Middle frontal gyrus (tissue), 1 donor: ENCODE data around the gene PARD3.

Experiments
- DNase-seq: peaks from one replicate; pipeline ENCODE4 v3.0.0-alpha.2; 2015; ENCODE audit warnings: low spot score; ENCODE audit errors: extremely low spot score

PARD3 gene

DNA sequence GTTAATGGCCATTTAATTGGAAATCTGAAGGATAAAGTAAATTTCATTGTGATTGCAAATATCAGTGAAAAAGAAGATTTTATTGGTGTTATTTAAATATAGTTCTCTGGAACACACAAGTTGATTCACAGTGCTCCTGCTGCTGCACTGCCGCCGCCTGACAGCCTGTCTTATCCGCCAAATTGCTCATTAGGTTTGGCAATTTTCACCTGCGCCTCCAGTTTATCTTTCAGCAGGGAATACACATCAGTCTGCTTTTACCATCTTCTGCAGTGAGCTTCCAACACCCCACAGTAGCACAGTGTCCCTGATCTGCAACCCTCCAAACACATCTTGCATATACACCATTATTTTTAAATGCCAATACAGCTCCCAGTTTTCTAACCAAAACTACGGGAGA lies 308.3 kb downstream of the PARD3 start:
- no peak for DNase-seq

DNA sequence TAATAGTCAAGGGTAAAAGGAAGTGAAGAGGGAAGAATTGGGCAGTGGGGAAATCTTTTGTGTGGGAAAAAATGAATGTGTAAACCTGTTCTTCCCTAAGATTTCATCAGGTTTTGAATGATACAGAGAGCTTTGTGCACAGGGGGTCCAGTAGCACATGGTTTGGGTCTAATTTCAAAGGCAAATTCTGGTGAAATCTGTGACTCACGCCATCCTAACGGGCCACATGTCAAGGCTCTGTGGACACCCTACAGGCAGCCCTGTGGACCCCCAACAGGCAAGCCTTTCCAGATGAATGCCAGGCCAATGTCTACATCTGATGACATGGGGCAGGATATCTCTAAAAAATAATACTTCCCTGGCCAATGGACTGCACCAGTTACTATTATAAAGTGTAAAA lies 309.8 kb downstream of the PARD3 start:
- no peak for DNase-seq

GRCh38 chr10:34504534-34504933 lies 310.6 kb downstream of the PARD3 start:
- no peak for DNase-seq

GRCh38 chr10:34503704-34504103 lies 311.4 kb downstream of the PARD3 start:
- no peak for DNase-seq

DNA sequence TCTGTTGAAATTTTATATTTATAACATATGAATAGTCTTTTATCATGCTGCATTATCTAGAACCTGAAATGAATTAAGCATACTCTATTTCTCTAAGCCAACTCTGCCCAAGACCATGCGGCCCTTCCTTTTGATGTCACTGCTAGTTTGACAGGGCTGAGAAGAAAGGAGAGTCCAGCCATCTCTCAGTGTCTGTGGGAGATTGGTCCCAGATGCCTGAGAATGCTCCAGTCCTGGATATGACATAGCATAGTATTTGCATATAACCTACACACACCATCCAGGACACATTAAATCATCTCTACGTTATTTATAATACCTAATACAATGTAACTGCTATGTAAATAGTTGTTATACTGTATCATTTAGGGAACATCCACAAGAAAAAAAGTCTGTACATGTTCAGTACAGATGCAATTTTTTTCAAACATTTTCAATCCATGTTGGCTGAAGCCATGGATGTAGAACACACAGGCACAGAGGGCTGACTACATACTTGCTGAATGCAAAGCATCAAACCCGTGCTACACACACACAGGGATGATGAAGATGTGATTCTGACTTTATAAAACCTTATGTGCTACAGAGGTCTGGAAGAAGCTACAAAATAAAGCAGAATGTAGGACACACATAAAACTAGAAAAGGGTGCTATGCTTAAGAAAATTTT lies 315.4 kb downstream of the PARD3 start:
- no peak for DNase-seq

DNA sequence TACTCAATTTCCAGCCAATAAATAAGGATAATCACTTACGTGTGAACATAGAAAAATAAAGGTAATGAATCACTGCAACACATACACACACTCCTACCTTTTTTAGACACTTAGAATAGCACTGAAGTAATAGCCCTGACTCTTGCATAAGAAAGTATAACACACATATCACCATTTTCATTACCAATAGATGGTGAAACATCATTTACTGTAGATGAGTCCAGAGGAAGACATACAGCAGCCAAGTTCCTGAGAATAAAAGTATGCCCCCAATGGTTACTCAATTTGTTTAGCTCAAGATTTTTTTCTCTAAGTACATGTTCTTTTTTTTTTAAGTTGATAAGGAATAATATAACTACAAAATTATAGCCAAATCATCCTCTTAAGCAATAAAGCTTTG lies 316.3 kb downstream of the PARD3 start:
- no peak for DNase-seq

DNA sequence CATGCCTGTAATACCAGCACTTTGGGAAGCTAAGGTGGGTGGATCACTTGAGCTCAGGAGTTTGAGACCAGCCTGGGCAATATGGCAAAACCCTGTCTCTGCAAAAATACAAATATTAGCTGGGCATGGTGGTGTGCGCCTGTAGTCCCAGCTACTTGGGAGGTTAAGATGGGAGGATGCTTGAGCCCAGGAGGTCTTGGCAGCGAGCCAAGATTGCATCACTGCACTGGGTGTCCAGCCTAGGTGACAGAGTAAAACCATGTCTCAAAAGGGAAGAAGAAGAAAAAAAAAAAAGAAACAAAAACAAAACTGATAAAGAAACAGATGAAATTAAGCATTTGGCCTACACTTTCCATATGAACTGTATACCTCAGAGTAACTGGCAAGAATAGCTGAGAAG lies 319.2 kb downstream of the PARD3 start:
- no peak for DNase-seq

DNA sequence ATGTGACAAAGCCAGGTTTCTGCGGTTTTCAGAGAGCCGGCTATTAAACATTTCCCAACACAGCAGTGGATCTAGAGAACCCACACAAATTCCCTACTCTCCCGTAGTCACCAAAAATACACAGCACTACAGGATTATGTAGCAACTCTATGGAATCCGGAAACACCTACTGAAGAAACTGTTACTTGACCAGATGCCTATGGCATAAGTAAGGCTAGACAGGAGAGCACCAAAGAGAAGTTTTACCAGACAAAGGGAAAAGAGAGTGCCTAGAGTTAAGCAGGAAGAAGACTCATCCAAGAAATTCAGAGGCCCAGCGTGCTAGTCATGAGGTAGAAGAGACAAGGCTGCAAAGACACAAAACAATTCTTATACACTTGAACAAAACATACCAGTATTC lies 321.1 kb downstream of the PARD3 start:
- no peak for DNase-seq

DNA sequence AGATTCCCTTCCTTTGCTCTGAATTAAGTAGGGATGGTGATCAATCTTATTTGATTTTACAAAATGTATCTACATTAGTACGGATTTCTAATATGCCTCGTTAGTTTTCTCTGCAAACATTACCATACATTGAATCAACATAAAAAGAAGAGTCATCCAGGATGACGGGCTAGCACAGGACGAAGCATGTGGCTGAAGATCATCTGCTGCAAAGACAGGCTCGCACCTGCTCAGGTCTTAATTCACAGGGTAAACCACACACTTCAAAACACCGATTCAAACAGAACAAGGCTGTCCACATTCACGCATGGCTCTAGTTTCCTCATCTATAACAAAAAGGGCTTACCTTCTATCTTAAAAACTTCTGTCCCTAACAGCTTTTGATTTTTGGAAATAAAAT lies 323.0 kb downstream of the PARD3 start:
- DNase-seq = no peak

- DNase-seq = no peak
Measured at GRCh38 chr10:34491678-34492077, 323.4 kb downstream of the PARD3 start.

- no peak for DNase-seq
Measured at GRCh38 chr10:34489973-34490745, 324.9 kb downstream of the PARD3 start.

DNA sequence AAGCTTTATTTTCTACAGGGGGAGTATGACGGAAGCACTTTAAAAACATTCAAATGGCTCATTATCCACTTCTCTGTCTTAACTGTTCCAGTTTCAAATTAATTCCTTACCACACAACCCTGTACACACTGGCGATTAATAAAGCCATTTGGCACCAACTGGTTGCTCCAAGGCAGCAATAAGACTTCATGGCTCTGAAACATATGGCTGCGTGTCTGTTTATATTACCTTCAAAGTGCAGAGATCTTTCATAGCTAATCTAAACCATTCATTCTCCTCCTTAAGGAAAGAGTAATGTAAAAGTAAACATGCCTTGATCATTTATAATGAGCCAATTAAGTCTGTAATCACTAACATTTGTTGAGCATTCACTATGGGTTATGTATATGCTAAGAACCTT lies 325.7 kb downstream of the PARD3 start:
- no peak for DNase-seq

DNA sequence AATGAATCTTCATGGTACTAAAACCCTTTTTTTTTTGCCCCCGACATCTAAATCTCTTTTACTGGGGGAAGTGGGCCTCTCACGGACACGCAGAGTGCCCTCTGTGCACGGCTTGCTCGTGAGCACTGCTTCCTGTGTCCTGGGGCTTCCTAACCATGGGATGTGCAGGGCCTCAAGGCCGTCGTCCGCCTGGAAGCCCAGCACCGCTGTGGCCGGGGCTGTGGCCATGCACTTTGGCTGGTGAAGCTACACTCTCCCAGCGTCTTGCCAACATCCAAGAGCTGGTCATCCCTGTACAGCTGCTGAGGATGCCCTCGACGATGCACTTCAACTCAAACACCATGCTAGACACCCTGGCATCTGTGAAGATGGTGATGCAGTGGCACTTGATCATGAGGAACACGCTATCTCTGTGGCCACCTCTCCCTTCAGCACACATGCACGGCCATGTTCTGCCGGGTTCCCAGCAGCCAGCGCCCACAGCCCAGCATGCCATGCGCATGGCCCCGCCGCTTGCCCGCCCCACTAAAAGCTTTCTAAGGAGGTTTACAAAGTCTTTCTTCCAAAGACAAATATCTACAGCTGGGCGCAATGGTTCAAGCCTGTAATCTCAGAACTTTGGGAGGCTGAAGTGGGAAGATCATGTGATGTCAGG lies 326.5 kb downstream of the PARD3 start:
- no peak for DNase-seq

- no peak for DNase-seq
Measured at GRCh38 chr10:34486008-34486407, 329.1 kb downstream of the PARD3 start.

DNA sequence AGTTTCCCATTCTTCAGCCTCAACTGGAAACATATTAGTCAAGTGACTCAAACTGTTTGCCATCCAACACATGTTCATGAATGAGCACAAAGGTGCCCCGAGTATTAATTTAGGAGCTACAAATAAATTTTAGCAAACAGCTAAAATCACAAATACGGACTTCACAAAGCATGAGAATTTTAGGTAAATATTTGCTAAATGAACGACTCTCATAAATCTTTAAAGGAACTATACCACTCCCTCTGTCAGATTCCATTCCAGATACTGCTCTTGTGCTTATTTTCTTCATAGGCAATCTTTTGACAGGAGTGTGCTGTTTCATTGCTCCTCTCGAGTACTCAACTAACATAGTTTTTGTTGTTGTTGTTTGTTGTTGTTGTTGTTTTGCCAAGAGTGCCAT lies 330.9 kb downstream of the PARD3 start:
- DNase-seq = no peak

DNA sequence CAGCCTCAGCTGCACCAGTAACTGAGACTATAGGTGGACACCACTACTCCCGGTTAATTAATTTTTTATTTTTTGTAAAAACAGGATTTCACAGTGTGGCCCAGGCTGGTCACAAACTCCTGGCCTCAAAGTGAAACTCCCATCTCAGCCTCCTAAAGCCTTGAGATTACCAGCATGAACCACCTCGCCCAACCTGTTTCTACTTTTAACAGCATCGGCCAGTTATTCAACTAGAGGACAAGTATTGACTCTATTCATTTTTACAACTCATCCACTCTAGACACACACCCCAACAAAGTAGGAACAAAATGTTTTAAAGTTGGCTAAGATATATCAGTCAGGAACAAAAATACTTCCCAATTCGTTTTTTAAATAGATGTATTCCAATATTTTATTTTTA lies 334.8 kb downstream of the PARD3 start:
- no peak for DNase-seq

- DNase-seq = no peak
Measured at GRCh38 chr10:34479520-34480179, 335.4 kb downstream of the PARD3 start.

DNA sequence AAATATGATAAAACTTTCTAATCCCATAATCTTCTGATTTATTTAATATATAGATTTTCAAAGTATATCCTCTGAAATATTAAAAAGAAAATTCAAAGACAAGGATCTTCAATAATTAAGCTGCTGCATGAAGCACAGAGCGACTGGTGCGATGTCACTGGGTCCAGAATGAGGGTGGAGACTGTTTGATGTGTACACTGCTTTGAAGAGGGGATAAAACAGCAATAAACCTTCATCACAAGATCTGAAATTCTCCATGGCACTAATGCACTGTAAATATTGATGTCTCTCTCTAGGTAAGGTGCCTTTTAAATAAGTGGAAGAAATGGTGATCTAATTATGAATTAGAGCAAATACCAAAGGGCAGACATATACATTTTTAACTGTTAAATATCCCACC lies 337.8 kb downstream of the PARD3 start:
- no peak for DNase-seq

GRCh38 chr10:34476608-34477007 lies 338.5 kb downstream of the PARD3 start:
- no peak for DNase-seq

DNA sequence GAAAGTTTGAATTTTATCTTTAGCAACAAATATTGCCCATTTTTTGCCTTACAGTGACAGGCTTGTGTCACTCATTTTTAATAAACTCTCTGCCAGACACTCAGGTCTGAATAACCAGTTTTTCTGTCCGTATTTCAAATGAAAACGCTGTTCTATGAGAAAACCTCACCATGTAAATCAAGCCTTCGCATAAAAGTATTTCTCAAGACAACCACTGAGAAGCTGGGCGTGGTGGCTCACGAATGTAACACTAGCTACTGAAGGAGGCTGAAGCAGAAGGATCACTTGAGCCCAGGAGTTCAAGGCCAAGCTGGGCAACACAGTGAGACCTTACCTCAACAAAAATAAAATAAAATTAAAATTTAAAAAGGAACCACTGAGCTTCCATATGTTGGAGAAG lies 339.3 kb downstream of the PARD3 start:
- DNase-seq = no peak

DNA sequence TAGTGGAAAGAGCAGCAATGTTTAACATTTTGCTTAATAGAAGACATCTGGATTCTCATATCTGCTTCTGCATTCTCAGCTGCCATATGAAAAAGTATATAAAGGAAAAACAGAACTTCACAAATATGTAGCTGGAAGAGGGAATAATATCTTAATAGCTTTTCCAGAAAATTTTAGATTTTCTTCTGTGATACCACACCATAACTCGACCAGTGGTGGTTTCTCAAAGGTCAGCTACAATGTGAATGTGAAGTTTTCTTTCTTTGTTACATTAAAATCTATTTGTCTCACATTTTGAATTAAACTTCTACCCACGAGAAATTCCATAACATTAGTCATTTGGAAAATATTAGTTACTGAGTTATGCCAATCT lies 339.8 kb downstream of the PARD3 start:
- DNase-seq = no peak
